DND-41 (cell line): Measurements from ENCODE around the gene TTLL11.
A peak's percentile ranks its signal among the peaks of the same experiment; 100 is the strongest.

Source experiments
- ATAC-seq: fragments of 200-7000 bp; cut with Tn5 transposase; 3 replicates; pipeline ENCODE4 v1.9.1; 2021; ENCODE audit warnings: low read depth; ENCODE audit not compliant: insufficient read depth
- DNase-seq: peaks from one replicate; pipeline ENCODE4 v3.0.0-alpha.2; 2020
- H2AFZ ChIP-seq: 2 replicates; pipeline ENCODE4 v1.6.0; 2012; ENCODE audit warnings: low read depth, low read length
- H3K27ac ChIP-seq: 2 replicates; pipeline ENCODE4 v1.5.1; 2012; ENCODE audit warnings: low read length, inconsistent platforms
- H3K27me3 ChIP-seq: fragments of 200-600 bp; sonication (generic); 2 replicates; pipeline ENCODE4 v1.6.0; 2012; ENCODE audit warnings: low read length, mild to moderate bottlenecking, inconsistent platforms; ENCODE audit not compliant: insufficient read depth, poor library complexity
- H3K36me3 ChIP-seq: 2 replicates; pipeline ENCODE4 v1.5.1; 2012; ENCODE audit warnings: low read length, inconsistent platforms; ENCODE audit not compliant: insufficient read depth
- H3K4me1 ChIP-seq: 2 replicates; pipeline ENCODE4 v1.5.1; 2012; ENCODE audit warnings: mild to moderate bottlenecking, low read length; ENCODE audit not compliant: insufficient read depth
- H3K4me2 ChIP-seq: 2 replicates; pipeline ENCODE4 v1.6.0; 2012; ENCODE audit warnings: mild to moderate bottlenecking, moderate library complexity, low read length, inconsistent platforms; ENCODE audit not compliant: insufficient read depth
- H3K4me3 ChIP-seq, 2 experiments: fragments of 200-600 bp in 1 of 2; shearing (Covaris generic) in 1 of 2; 2 replicates each; pipeline ENCODE4 v1.5.1; 2012 to 2016; ENCODE audit warnings: inconsistent platforms in 2 of 2, low read length in 2 of 2, mild to moderate bottlenecking in 2 of 2, low read depth in 1 of 2, moderate library complexity in 1 of 2
- H3K79me2 ChIP-seq: 2 replicates; pipeline ENCODE4 v1.6.0; 2012; ENCODE audit warnings: low read length, inconsistent platforms; ENCODE audit not compliant: insufficient read depth
- H3K9ac ChIP-seq: 2 replicates; pipeline ENCODE4 v1.6.0; 2012; ENCODE audit warnings: low read depth, mild to moderate bottlenecking, inconsistent platforms, low read length, moderate library complexity
- H3K9me3 ChIP-seq: 2 replicates; pipeline ENCODE4 v1.5.1; 2012; ENCODE audit warnings: low read length, moderate library complexity, mild to moderate bottlenecking, inconsistent platforms; ENCODE audit not compliant: insufficient read depth, severe bottlenecking
- H4K20me1 ChIP-seq: 2 replicates; pipeline ENCODE4 v1.6.0; 2012; ENCODE audit warnings: low read length; ENCODE audit not compliant: insufficient read depth
- CTCF ChIP-seq: IDR thresholded peaks from 2 replicates; pipeline ENCODE4 v1.5.1; 2012; ENCODE audit warnings: borderline replicate concordance, low read length, moderate library complexity, mild to moderate bottlenecking; ENCODE audit not compliant: poor library complexity, severe bottlenecking; ENCODE audit errors: extremely low read depth
- EZH2 ChIP-seq: IDR thresholded peaks from 3 replicates; pipeline ENCODE4 v1.6.1; 2012; ENCODE audit warnings: borderline replicate concordance, low read depth, mild to moderate bottlenecking, moderate library complexity, low read length, inconsistent platforms; ENCODE audit not compliant: severe bottlenecking

The TTLL11 gene

GRCh38 chr9:122100756-122101155 is 7.6 kb upstream of the TTLL11 start:
- Histone ChIP-seq H3K27ac (no peak overlapping the region), H3K9me3 (peaks cover 2% of the 10 kb centered on the region), H3K27me3 (no peaks in the 10 kb centered on the region), H3K4me1 (0 out of 2 replicates have a peak, but pooled peaks cover 2% of the 10 kb centered on the region), H4K20me1 (no peaks in the 10 kb centered on the region), H3K79me2 (no peaks in the 10 kb centered on the region), H2AFZ (no peak overlapping the region), H3K36me3 (no peaks in the 10 kb centered on the region), H3K9ac (no peak overlapping the region), H3K4me3 (no peak overlapping the region), H3K4me2 (no peak overlapping the region)
- no peak for ATAC-seq
- no peak for DNase-seq
- TF ChIP-seq EZH2 (no peak), CTCF (no peak)

- H3K27ac ChIP-seq, result no peak overlapping the region
- peak; percentile 89 for ATAC-seq
- H3K79me2 ChIP-seq, result no peaks in the 10 kb centered on the region
- TF ChIP-seq CTCF (peak; percentile 75), EZH2 (no peak)
- no peak overlapping the region for H3K4me3 ChIP-seq
- H3K9ac ChIP-seq, result no peak overlapping the region
- peak overlapping the region; percentile 52 for H2AFZ ChIP-seq
- H3K4me2 ChIP-seq, result no peak overlapping the region
- H3K36me3 ChIP-seq, result no peaks in the 10 kb centered on the region
- H3K27me3 ChIP-seq, result no peaks in the 10 kb centered on the region
- H4K20me1 ChIP-seq, result no peaks in the 10 kb centered on the region
- H3K4me1 ChIP-seq, result peaks cover 9% of the 10 kb centered on the region
- peaks cover 2% of the 10 kb centered on the region for H3K9me3 ChIP-seq
- DNase-seq, result peak; percentile 73
Measured at GRCh38 chr9:122099271-122099869, 6.3 kb upstream of the TTLL11 start.

- H3K4me3 ChIP-seq, result no peak overlapping the region
- H3K4me1 ChIP-seq, result peaks cover 17% of the 10 kb centered on the region
- H3K9me3 ChIP-seq, result no peaks in the 10 kb centered on the region
- no peak overlapping the region for H3K27ac ChIP-seq
- no peak overlapping the region for H3K9ac ChIP-seq
- H4K20me1 ChIP-seq, result no peaks in the 10 kb centered on the region
- H3K27me3 ChIP-seq, result no peaks in the 10 kb centered on the region
- no peaks in the 10 kb centered on the region for H3K36me3 ChIP-seq
- H3K4me2 ChIP-seq, result no peak overlapping the region
- ATAC-seq (no peak), DNase-seq (no peak)
- H3K79me2 ChIP-seq, result peaks cover under 1% of the 10 kb centered on the region; the same call in 1 of the 2 replicates
- TF ChIP-seq CTCF, result no peak
- TF ChIP-seq EZH2, result no peak
- no peak overlapping the region for H2AFZ ChIP-seq
Measured at GRCh38 chr9:122097679-122098315, 4.7 kb upstream of the TTLL11 start.
